K562 treated with DMSO at 1 percent for 24 hours (cell line): ENCODE measurements around the gene KNOP1. TPM values are rescaled to one million over a fixed set of nuclear protein-coding genes. Genes with fewer than 3 reads are reported as not detected.

ENCODE experiments used
- total RNA-seq: library from RNA; unstranded; fragments of 300-600 nt; gene quantifications from 2 replicates; pipeline ENCODE4 v1.2.3, GENCODE V29; 2022; ENCODE audit warnings: low read depth; ENCODE audit not compliant: insufficient read depth

Gene KNOP1, protein sequence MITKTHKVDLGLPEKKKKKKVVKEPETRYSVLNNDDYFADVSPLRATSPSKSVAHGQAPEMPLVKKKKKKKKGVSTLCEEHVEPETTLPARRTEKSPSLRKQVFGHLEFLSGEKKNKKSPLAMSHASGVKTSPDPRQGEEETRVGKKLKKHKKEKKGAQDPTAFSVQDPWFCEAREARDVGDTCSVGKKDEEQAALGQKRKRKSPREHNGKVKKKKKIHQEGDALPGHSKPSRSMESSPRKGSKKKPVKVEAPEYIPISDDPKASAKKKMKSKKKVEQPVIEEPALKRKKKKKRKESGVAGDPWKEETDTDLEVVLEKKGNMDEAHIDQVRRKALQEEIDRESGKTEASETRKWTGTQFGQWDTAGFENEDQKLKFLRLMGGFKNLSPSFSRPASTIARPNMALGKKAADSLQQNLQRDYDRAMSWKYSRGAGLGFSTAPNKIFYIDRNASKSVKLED
- total RNA-seq = 13.6 and 20.0 TPM in 2 replicates

DNA sequence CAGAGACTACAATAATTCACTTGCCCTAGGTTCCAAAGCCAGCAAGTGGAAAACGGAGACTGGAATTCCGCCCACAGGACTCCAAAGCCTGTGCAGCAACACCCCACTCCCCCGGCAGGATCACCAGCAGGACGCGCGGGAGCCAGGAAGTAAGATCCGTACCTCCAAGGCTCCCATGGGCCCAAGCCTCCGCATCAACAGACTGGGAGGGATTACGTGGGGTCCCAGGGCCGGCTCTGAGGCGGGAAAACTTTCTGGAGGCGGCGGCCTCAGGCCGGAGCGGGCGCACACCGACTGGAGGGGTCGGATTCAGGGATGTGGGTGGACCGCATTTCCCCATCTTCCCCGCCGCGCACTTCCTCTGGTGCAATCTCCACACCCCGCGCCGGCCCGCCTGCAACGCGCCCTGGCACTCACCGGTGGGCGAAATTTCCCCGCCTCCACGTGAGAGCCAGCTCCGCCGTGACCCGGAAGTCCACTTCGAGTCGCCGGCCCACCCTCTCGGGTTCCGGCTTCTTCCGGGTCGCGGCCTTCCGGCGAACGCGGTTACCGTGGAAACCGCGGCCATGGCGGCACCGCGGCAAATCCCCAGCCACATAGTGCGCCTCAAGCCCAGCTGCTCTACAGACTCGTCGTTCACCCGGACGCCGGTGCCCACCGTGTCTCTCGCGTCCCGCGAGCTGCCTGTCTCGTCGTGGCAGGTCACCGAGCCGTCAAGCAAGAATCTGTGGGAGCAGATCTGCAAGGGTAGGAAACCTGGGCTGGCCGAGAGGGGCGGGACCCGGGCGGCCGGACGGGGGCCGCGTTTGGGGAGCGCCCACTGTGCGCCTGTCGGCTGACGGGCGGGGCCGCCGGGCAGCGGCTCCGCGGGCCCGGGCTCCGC is at the start of gene KNOP1, which contains the start of gene IQCK:
Gene KNOP1 (minus strand): TSS at position 487 of the 883 bp plus-strand sequence. CDS start 3,192 bp downstream, outside the sequence.
Gene IQCK (plus strand): TSS at position 531 of the 883 bp plus-strand sequence. CDS start 36 bp downstream, at position 567.

Other genes with a start within 250 kb of the KNOP1 start
- 51.1 and 64.3 TPM in 2 replicates for gene GDE1, start 196.1 kb downstream of the KNOP1 start, total RNA-seq
- 6.3 and 7.6 TPM in 2 replicates for gene CCP110, start 194.3 kb downstream of the KNOP1 start, total RNA-seq
- gene VPS35L, start 162.5 kb downstream of the KNOP1 start, total RNA-seq = 15.6 and 15.8 TPM in 2 replicates
- gene IQCK, start within 50 bp of the KNOP1 start, total RNA-seq = 3.4 and 4.0 TPM in 2 replicates
- 3.0 and 5.9 TPM in 2 replicates for gene GPRC5B, start 166.6 kb upstream of the KNOP1 start, total RNA-seq